Measurements from ENCODE around the gene TRPT1. TPM values are rescaled to one million over a fixed set of nuclear protein-coding genes. Genes with fewer than 3 reads are reported as not detected.

TRPT1 gene
- total RNA-seq, 1 donor from 2014 or later: 34.2 TPM

GRCh38 chr11:64203421-64204079 is 22.4 kb downstream of the TRPT1 start:
- TF ChIP-seq CTCF (conservative IDR thresholded peaks at IDR 0.05): no peak
- no peaks in the 10 kb centered on the region for H3K27me3 Mint-ChIP-seq
- peak overlapping the region; percentile 44 for H3K27ac Mint-ChIP-seq
- DNase-seq (ENCODE audit: extremely low spot score, unreplicated experiment): no peak
- H3K4me3 Mint-ChIP-seq: no peak overlapping the region
- H3K36me3 Mint-ChIP-seq: peaks cover 24% of the 10 kb centered on the region
- H3K4me1 Mint-ChIP-seq (ENCODE audit: unreplicated experiment): peaks cover 10% of the 10 kb centered on the region
- H3K9me3 Mint-ChIP-seq: no peaks in the 10 kb centered on the region

- no peak for TF ChIP-seq CTCF (conservative IDR thresholded peaks at IDR 0.05)
- Mint-ChIP-seq H3K36me3 (peaks cover 24% of the 10 kb centered on the region), H3K9me3 (no peaks in the 10 kb centered on the region), H3K27ac (no peak overlapping the region), H3K4me1 (ENCODE audit: unreplicated experiment) (peaks cover 10% of the 10 kb centered on the region), H3K27me3 (no peaks in the 10 kb centered on the region), H3K4me3 (no peak overlapping the region)
- no peak for DNase-seq (ENCODE audit: extremely low spot score, unreplicated experiment)
These were observed 23.0 kb downstream of the TRPT1 start for GRCh38 chr11:64202992-64203391.

DNA sequence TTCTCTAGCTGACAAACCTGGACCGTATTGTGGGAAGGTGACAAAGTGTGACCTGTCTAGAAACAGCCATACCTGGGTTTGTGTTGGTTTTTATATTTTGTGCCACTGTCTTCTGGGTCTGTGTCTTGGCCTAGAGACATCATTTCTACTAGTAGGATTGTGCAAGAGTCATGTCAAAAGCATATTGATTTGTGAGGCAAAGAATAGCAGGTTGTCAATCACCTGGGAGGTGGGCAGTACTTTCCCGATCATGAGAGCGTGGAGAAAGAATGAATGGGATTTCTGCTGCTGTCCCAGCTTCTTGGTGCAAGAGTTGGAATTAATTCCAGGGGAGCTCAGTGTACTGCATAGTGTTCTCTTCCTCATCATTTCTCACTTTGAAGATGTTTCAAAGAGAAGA is 24.4 kb downstream of the TRPT1 start:
- no peak overlapping the region for H3K27ac Mint-ChIP-seq
- TF ChIP-seq CTCF (conservative IDR thresholded peaks at IDR 0.05): no peak
- no peak overlapping the region for H3K4me3 Mint-ChIP-seq
- no peaks in the 10 kb centered on the region for H3K27me3 Mint-ChIP-seq
- peaks cover 10% of the 10 kb centered on the region for H3K4me1 Mint-ChIP-seq (ENCODE audit: unreplicated experiment)
- peaks cover 31% of the 10 kb centered on the region for H3K36me3 Mint-ChIP-seq
- DNase-seq (ENCODE audit: extremely low spot score, unreplicated experiment): no peak
- no peaks in the 10 kb centered on the region for H3K9me3 Mint-ChIP-seq

GRCh38 chr11:64198511-64198910 is 27.5 kb downstream of the TRPT1 start:
- Mint-ChIP-seq H3K4me3 (no peak overlapping the region), H3K27me3 (no peaks in the 10 kb centered on the region)

GRCh38 chr11:64196626-64197025 is 29.4 kb downstream of the TRPT1 start:
- TF ChIP-seq CTCF (conservative IDR thresholded peaks at IDR 0.05): no peak
- no peak for DNase-seq (ENCODE audit: extremely low spot score, unreplicated experiment)
- H3K4me3 Mint-ChIP-seq: no peak overlapping the region
- H3K27ac Mint-ChIP-seq: no peak overlapping the region
- no peaks in the 10 kb centered on the region for H3K9me3 Mint-ChIP-seq
- H3K36me3 Mint-ChIP-seq: peaks cover 32% of the 10 kb centered on the region
- H3K27me3 Mint-ChIP-seq: no peaks in the 10 kb centered on the region
- peaks cover 6% of the 10 kb centered on the region for H3K4me1 Mint-ChIP-seq (ENCODE audit: unreplicated experiment)

More at GRCh38 chr11:64198511-64198910, 27.5 kb downstream of the TRPT1 start:
- Mint-ChIP-seq H3K4me1 (ENCODE audit: unreplicated experiment) (no peaks in the 10 kb centered on the region), H3K27ac (no peak overlapping the region), H3K36me3 (peaks cover 35% of the 10 kb centered on the region), H3K9me3 (no peaks in the 10 kb centered on the region)
- DNase-seq (ENCODE audit: extremely low spot score, unreplicated experiment): no peak
- no peak for TF ChIP-seq CTCF (conservative IDR thresholded peaks at IDR 0.05)

All from type B pancreatic cell (in vitro differentiated cells).